Measurements from ENCODE around the gene TGFBR3L. TPM values are rescaled to one million over a fixed set of nuclear protein-coding genes. Genes with fewer than 3 reads are reported as not detected.
"Not testable (repeated sequence)": the region's sequence is repeated elsewhere in the genome, so short reads cannot be mapped to it uniquely, and the experiment has no call there.

The TGFBR3L gene
- total RNA-seq, 1 donor from 2014 or later: not detected

DNA sequence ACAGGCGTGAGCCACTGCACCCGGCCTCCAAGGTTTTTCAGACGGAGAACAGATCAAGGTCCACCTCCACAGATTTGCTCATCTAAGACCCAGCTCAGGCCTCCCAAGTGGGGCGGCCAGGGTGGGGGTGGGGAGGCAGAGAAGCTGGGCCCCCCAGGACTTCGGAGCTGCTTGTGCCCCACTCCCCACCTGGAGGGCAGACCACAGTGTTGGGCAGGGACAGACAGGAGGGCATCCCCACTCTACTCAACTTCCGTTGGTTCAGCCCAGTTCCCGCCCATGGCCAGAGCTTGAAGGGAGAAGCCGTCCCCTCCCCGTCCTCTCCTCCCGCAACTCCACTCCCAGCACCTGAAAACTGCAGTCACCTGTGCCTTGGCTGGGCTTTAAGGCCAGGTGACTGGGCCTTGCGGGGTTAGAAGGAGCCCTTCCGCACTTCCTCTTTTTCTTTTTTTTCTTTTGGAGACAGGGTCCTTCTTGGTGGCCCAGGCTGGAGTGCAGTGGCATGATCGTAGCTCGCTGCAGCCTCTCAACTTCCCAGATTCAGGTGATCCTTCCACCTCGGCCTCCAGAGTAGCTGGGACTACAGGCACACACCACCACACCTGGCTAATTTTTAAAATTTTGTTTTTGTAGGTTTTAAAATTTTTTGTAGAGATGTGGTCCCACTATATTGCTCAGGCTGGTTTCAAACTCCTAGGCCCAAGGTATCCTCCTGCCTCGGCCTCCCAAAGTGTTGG is 27.1 kb upstream of the TGFBR3L start:
- H3K4me3 Mint-ChIP-seq (ENCODE audit: unreplicated experiment): no peak overlapping the region
- no peak for DNase-seq (ENCODE audit: low spot score)

DNA sequence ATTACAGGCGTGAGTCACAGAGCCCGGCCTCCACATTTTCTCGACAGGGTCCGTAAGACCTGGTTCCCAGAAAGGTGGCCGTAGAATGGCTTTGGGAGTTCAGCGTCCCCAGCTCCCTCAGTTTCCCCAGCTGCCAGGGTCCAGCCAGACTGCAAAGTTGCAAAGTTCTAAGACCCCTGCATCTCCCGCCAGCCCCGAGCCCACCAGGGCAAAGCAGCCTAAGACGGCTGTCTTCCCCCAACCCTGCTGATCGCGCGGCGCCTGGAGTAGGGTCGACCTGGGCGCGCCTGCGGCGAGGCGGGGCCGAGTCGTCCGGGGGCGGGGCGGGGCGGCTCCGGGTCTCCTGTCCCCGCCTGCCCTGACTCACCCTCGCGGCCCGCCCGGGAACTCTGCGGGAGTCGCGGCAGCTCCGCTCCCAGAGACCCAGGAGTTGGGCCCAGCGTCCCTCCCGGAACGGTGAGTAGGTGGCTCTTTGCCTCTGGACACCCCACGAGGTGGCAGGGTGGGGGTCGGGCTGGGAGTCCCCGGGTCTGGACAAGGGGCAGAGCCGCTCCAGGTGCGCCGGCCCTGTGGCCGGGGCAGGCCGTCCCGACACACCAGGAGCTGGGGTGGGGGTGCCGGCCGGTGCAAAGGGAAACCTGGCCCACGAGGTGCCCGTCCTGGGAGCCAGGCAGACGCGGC is 26.3 kb upstream of the TGFBR3L start, which contains the start of gene LRRC8E:
Gene LRRC8E (plus strand): TSS at position 366 of the 681 bp plus-strand sequence. CDS start 7,094 bp downstream, outside the sequence.
- DNase-seq (ENCODE audit: low spot score): peak; percentile 66
- Mint-ChIP-seq H3K9me3 (ENCODE audit: unreplicated experiment) (no peaks in the 10 kb centered on the region), H3K36me3 (ENCODE audit: low read depth, unreplicated experiment) (no peaks in the 10 kb centered on the region), H3K27me3 (ENCODE audit: unreplicated experiment) (peaks cover 12% of the 10 kb centered on the region), H3K4me3 (ENCODE audit: unreplicated experiment) (no peak within 1 kb of the TSS), H3K27ac (ENCODE audit: unreplicated experiment) (no peak within 1 kb of the TSS), H3K4me1 (ENCODE audit: unreplicated experiment) (peaks cover 2% of the 10 kb centered on the region)
- TF ChIP-seq CTCF (IDR thresholded peaks at IDR 0.05; ENCODE audit: unreplicated experiment): no peak

More for the DNA sequence above, 27.1 kb upstream of the TGFBR3L start:
- Mint-ChIP-seq H3K36me3 (ENCODE audit: low read depth, unreplicated experiment) (no peaks in the 10 kb centered on the region), H3K4me1 (ENCODE audit: unreplicated experiment) (peaks cover 2% of the 10 kb centered on the region), H3K9me3 (ENCODE audit: unreplicated experiment) (no peaks in the 10 kb centered on the region), H3K27ac (ENCODE audit: unreplicated experiment) (no peak overlapping the region), H3K27me3 (ENCODE audit: unreplicated experiment) (peaks cover 12% of the 10 kb centered on the region)
- TF ChIP-seq CTCF (IDR thresholded peaks at IDR 0.05; ENCODE audit: unreplicated experiment): no peak

- no peaks in the 10 kb centered on the region for H3K36me3 Mint-ChIP-seq (ENCODE audit: low read depth, unreplicated experiment)
- H3K27ac Mint-ChIP-seq (ENCODE audit: unreplicated experiment): no peak overlapping the region
- H3K9me3 Mint-ChIP-seq (ENCODE audit: unreplicated experiment): no peaks in the 10 kb centered on the region
- H3K4me1 Mint-ChIP-seq (ENCODE audit: unreplicated experiment): peaks cover 2% of the 10 kb centered on the region
- H3K4me3 Mint-ChIP-seq (ENCODE audit: unreplicated experiment): no peak overlapping the region
- no peak for TF ChIP-seq CTCF (IDR thresholded peaks at IDR 0.05; ENCODE audit: unreplicated experiment)
- peaks cover 12% of the 10 kb centered on the region for H3K27me3 Mint-ChIP-seq (ENCODE audit: unreplicated experiment)
- DNase-seq (ENCODE audit: low spot score): no peak
These were observed 25.8 kb upstream of the TGFBR3L start for GRCh38 chr19:7888826-7889217.

DNA sequence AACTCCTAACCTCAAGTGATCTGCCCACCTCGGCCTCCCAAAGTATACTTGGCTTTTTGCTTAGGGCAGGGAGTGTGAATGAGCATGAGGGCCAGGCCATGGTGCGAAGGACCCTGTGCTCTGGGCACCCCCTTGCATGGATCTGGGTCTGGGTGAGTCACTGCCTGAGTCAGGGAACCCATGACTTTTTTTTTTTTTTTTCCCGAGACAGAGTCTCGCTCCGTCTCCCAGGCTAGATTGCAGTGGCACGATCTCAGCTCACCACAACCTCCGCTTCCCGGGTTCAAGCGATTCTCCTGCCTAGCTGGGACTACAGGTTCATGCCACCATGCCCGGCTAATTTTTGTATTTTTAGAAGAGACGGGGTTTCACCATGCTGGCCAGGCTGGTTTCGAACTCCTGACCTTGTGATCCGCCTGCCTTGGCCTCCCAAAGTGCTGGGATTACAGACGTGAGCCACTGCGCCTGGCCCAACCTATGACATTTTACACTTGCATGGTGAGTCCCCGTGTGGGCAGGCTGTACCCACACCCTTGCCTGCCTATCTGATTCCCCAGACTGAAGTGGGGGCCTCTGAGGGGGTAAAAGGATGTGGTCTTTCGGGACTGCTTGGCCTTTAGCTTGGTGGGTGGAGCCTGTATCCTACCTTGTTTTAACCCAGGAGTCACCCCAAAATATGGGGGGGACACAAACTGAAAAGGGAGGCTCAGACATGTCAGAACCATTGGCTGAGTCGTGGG is 21.1 kb upstream of the TGFBR3L start:
- DNase-seq (ENCODE audit: low spot score); H3K36me3 Mint-ChIP-seq (ENCODE audit: low read depth, unreplicated experiment); H3K4me1 Mint-ChIP-seq (ENCODE audit: unreplicated experiment); H3K9me3 Mint-ChIP-seq (ENCODE audit: unreplicated experiment); H3K4me3 Mint-ChIP-seq (ENCODE audit: unreplicated experiment); H3K27ac Mint-ChIP-seq (ENCODE audit: unreplicated experiment): not testable (repeated sequence)
- peaks cover 11% of the 10 kb centered on the region for H3K27me3 Mint-ChIP-seq (ENCODE audit: unreplicated experiment)

- H3K36me3 Mint-ChIP-seq (ENCODE audit: low read depth, unreplicated experiment): no peaks in the 10 kb centered on the region
- no peak overlapping the region for H3K4me3 Mint-ChIP-seq (ENCODE audit: unreplicated experiment)
- H3K27me3 Mint-ChIP-seq (ENCODE audit: unreplicated experiment): peaks cover 9% of the 10 kb centered on the region
- H3K9me3 Mint-ChIP-seq (ENCODE audit: unreplicated experiment): no peaks in the 10 kb centered on the region
- no peaks in the 10 kb centered on the region for H3K4me1 Mint-ChIP-seq (ENCODE audit: unreplicated experiment)
- TF ChIP-seq CTCF (IDR thresholded peaks at IDR 0.05; ENCODE audit: unreplicated experiment): no peak
- no peak for DNase-seq (ENCODE audit: low spot score)
- no peak overlapping the region for H3K27ac Mint-ChIP-seq (ENCODE audit: unreplicated experiment)
These were observed 19.9 kb upstream of the TGFBR3L start for GRCh38 chr19:7894612-7895309.
